GM18907 (cell line): ENCODE data around the gene PPP6R3.

ENCODE experiments used
- ATAC-seq: cut with Tn5 transposase; IDR thresholded peaks from one replicate; pipeline ENCODE4 v1.9.1; 2021; ENCODE audit warnings: mild to moderate bottlenecking, moderate library complexity; ENCODE audit not compliant: unreplicated experiment

Gene PPP6R3

DNA sequence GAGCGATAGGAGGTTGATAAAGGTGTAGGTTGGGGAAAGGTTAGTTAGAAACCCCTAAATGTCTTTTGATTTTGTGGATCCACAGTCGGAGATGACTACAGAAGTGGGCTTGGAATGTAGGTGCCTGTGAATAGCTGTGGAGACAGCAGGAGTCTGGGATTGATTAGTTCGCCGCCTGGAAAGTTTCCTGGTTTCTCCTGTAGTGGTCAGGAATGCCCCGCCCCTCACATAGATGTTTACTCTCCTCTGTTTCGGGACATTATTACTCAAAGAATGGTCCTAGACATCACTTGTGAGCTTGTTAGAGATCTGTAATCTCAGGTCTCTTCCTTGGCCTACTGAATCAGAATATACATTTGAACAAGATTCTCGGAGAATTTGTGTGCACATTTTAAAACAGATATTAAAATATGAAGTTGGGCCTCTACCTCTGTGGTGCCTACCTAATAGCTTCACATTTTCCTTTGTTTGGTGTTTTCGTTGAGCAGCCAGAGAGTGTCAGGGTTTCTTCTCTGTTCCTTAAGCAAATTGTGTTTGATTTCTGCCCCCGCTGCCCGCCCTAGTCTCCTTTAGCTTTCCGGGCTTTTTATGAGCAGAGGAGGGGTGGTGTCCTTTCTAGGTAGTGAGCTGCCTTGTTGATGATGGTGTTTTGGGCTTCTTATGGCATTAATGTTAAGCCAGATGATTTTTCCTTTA lies 89.4 kb downstream of the PPP6R3 start:
- ATAC-seq: no peak

DNA sequence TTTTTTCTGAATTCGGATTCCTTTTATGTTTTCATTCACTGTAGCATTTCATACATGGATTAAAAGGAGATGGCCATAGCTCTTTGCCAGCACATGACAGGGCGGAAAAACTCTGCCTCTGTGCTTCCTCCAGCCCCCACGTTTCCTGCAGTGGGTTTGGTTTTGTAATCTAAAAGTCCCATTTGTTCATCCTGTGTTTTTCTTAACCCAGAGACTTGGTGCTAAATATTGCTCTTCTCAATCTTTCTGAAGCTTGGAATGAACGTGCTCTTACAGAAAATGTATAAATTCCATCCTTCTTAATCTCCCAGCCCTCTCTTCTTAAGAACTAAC lies 89.9 kb downstream of the PPP6R3 start:
- no peak for ATAC-seq

DNA sequence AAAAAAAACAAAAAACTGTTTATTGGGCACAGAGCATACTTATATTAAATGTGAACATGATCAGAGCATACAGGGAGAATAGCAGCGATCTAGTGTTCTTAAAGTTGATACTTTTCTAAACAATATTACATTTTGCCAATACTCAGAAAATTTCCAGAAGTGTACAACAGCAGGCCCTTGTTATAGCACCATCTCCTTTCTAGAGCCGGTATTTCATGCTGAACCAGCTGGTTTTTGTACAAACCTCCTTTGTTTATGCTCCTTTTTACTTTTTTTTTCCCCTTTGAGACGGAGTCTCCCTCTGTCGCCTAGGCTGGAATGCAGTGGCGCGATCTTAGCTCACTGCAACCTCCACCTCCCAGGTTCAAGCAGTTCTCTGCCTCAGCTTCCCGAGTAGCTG lies 90.7 kb downstream of the PPP6R3 start:
- ATAC-seq: no peak

DNA sequence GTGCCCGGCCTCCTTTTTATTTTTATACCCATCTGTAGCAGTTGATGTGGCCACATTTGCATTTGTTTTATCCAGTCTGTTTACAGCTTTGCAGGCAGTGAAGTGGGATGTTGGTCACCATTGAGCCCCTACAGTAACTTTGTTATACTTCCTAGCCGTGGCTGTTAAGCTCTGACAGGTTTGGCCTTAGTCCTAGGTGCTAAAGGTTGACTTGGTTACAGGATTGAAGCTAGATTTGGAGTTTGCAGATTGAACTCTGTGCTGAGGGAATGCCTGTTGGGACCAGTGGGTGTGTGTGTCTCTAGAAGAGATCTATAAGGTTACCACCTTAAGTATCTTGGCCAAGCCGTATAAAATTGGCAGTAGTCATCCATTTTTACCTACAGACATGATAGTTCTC lies 91.2 kb downstream of the PPP6R3 start:
- no peak for ATAC-seq

DNA sequence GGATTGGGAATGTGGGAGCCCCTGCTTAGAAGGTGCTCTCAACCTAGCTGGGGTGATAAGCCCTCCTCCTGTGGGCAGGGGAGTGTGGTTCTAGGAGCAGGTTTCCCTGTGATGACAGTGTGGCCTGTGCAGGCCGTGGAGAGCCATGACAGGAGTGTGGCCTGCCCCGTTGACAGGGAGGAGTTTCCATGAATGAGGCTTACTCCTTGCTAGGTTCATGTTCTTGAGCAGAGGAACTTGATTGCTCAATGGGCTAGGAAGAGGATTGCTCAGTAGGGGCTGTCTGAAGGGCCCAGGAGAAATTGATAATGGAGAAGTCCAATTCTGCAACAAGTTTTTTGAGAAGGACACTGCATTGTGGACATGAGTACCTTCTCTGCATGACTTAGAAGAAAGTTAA lies 92.0 kb downstream of the PPP6R3 start:
- no peak for ATAC-seq

DNA sequence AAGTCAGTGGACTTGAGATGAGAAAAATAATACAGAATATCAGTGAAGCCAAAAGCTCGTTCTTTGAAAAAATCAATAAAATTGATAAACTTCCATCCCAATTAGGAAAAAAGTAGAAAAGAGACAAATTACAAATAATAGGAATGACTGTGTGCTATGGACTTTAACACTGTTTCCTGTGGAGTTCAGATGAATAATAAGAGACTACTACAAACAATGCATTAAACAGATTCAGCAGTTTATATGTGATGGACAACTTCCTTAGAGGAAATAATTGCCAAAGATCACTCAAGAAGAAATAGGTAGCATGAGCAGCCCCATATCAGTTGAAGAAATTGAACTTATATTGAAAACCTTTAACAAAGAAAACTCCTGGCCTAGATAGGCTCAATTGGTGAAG lies 99.7 kb downstream of the PPP6R3 start:
- ATAC-seq: no peak

DNA sequence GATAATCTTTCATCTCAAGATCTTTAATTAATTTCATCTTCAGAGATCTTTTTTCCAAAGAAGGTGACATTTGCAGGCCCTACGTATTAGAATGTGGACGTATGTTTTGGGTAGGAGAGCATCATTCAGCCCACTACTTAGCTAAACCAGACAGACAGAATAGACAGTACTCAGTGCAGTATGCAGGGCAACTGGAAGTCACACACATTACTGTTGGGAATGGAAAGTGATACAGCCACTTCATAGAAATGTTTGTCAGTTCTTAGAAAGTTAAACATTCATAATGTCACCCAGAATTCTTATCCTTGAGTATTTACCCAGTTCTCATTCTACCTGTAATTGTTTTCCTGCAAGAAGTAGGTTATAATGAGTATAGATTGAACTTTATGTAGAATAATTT lies 102.9 kb downstream of the PPP6R3 start:
- no peak for ATAC-seq

DNA sequence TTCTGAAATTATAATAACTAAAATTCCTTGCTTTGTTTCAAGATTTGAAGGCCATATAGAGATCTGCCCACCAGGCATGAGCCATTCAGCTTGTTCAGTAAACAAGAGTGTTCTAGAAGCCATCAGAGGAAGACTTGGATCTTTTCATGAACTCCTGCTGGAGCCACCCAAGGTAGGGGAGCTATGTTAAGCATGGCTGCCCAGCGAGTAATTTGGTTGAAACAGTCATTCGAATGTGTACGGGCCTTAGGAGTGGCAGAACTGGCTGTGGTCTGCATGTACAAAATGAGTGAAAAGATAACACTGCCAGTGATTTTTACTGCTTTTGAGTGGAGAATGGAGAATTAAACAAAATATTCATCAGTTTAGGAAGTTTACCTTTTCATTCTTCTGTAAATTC lies 103.7 kb downstream of the PPP6R3 start:
- no peak for ATAC-seq

DNA sequence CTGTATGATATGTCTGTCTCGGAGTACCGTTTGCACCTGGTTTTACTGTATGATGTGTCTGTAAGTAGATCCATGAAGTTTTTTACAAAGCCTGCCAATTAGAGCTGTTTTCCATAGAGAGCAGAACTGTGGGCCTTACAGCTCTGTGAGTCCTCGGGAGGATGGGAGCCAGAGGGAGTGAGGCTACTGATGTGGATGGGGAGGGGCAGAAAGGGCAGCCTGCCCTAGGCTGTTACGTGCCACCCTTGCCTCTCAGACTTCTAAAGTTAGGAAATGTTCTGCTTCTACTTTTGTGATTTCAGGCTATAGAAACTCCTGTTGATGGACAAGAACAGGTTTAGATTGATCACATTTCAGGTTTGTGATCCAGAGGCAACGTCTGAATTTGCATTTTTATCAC lies 105.2 kb downstream of the PPP6R3 start:
- ATAC-seq: no peak

GRCh38 chr11:68567553-68567952 lies 107.0 kb downstream of the PPP6R3 start:
- no peak for ATAC-seq

DNA sequence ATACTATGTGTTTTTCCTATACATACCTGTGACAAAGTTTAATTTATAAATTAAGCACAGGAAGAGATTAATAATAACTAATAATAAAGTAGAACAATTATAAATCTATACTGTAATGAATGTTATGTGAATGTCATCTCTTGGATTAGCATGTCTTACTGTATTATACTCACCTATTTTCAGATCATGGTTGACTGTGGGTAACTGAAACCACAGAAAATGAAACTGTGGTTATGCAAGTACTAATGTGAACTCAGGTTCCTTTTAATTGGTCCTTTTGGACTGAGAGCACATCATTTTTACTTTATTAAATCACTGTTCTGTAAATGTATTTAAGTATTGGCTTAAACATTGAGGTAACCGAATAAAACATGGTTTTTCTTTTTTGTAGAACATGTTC lies 108.8 kb downstream of the PPP6R3 start:
- ATAC-seq: no peak

DNA sequence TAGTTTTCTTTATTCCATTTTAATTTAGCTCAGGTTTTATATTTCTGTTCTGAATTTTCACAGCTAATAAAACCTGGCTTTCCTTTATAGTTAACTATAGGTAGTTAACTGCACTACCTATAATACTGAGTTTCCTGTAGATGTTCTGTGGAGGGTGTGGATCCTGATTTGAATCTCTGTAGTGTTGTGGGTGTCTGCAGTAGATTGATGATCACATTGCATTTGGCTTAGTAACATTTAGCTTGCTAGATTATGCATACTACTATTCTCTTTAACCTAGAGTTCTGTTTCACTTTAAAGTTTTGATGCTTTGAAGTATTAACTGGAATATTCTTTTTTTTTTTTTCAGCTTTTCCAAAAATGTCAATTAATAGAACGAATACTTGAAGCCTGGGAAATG lies 110.1 kb downstream of the PPP6R3 start:
- ATAC-seq: no peak

- ATAC-seq: no peak
These were observed 113.8 kb downstream of the PPP6R3 start for GRCh38 chr11:68574308-68574707.

- ATAC-seq: no peak
These were observed 114.6 kb downstream of the PPP6R3 start for GRCh38 chr11:68575025-68575665.

DNA sequence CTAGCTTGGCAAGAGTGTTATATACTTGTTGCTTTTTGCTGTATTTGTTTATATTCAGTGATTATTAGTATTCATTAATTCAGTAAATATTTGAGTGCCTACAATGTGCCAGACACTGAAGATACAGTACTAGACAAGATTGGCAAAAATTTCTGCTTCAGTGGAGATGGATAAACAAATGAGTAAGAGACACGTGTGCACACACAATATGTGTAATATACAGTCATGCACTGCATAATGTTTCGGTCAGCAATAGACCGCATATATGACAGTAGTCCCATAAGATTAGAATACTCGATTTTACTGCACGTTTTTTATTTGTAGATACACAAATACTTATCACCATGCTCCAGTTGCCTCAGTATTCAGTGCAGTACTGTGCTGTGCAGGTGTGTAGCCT lies 118.9 kb downstream of the PPP6R3 start:
- no peak for ATAC-seq

- no peak for ATAC-seq
These were observed 120.9 kb downstream of the PPP6R3 start for GRCh38 chr11:68581439-68581838.

GRCh38 chr11:68581901-68582300 lies 121.3 kb downstream of the PPP6R3 start:
- no peak for ATAC-seq

- ATAC-seq: no peak
These were observed 122.0 kb downstream of the PPP6R3 start for GRCh38 chr11:68582416-68583040.

DNA sequence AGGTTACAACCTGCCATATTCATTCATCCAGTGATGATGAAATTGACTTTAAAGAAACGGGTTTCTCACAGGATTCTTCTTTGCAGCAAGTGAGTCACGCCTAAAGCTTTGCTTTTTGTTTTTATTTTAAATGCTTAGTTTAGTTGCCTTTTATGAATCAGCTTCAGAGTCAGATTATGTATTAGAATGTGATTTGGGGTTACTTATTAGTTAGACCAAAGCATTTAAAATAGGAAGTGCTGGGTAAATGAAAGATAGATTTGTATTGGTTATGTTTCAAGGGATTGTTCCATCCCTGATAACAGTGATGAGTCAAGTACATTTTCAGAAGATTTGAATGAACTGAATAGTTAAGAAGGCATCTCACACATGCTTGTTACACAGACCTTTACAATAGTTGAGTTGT lies 122.5 kb downstream of the PPP6R3 start:
- ATAC-seq: no peak

GRCh38 chr11:68584097-68584496 lies 123.5 kb downstream of the PPP6R3 start:
- ATAC-seq: no peak

- no peak for ATAC-seq
These were observed 124.5 kb downstream of the PPP6R3 start for GRCh38 chr11:68584991-68585524.

DNA sequence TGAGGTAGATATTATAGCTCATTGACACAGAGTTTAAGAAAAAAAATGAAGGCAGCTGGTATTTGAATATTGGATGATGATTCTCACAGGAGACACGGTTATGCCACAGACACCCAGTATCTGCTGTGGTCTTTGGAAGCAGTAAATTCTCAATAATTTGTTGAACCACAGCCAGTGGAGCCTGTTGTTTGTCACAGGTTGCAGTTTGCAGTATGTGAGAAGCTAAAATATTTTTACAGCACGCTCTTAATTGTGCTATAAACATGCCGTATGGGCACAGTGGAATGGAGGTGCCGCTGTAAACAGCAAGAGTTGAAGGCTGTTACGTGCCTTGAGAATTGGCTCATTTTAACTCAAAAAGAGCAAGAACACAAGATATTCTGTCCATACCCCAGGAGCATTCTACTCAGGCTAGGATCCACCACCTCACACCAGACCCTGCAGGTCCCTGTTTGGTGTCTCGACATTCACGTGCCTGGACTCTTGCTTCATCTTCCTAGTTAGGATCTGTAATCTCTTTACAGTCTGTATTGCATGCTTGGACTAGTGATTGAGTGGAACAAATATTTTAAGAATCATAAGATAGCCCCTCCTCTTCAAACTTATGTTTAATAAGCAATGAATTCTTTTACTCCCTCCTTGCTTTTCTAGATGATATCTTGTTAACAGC lies 129.1 kb downstream of the PPP6R3 start:
- no peak for ATAC-seq
